GM21526 (cell line): ENCODE results near the gene HTR5A.

Source experiments
- ATAC-seq: cut with Tn5 transposase; IDR thresholded peaks from one replicate; pipeline ENCODE4 v1.9.1; 2021; ENCODE audit warnings: moderate library complexity; ENCODE audit not compliant: unreplicated experiment, low FRiP score

Gene HTR5A

GRCh38 chr7:155132431-155132830 is 62.3 kb downstream of the HTR5A start:
- ATAC-seq: no peak

DNA sequence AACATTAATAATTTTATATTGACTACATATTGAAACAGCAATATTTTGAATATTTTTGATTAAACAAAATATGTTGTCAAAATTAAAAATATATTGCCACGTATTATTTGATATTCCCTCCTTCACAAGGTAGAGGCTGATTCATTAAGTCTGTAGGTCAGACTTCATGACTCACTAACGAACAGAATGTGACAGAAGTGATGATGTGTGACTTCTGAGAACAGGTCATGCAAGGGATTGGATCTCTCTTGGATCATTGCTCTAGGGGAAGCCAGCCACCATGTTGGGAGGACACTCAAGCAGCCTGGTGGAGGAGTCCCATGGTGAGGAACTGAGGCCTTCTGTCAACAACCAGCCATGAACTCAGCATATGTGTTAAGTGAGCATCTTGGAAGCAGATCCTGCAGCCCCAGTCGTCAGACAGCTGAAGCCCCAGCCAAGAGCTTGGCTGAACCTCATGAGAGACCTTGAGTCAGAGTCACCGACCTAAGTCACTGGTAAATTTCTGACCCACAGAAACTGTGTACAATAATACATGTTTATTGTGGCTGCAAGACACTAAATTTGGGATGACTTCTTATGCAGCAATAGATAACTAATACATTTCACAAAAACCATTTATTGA is 66.6 kb downstream of the HTR5A start:
- no peak for ATAC-seq
